Measurements from ENCODE around the gene ERICH3.

- TF ChIP-seq CTCF (IDR thresholded peaks at IDR 0.05; ENCODE audit: insufficient read depth, low read length, poor library complexity, severe bottlenecking): no peak
- no peak for TF ChIP-seq EZH2phosphoT487 (conservative IDR thresholded peaks at IDR 0.05; ENCODE audit: low read length)
Measured at GRCh38 chr1:74717626-74718025, 44.0 kb upstream of the ERICH3 start.

Data from SU-DHL-6 (cell line).